Stimulated activated CD4-positive, alpha-beta T cell treated with anti-CD3 and anti-CD28 coated beads, Interleukin-12 subunit alpha, Interleukin-12 subunit beta, amount 100 ng/mL, for 24 hours (primary cell): ENCODE measurements around the gene USF3.

Experiments used
- DNase-seq, 2 experiments: peaks; one replicate each; pipeline ENCODE4 v3.0.0-alpha.2; 2020; ENCODE audit warnings: low read depth in 2 of 2

USF3 gene

GRCh38 chr3:113695786-113696645 is at the start of gene USF3:
USF3 (minus strand) TSS chr3:113696642; CDS start chr3:113674878, 21,764 bp downstream.
- peak; percentile 65 to 68 for DNase-seq

- DNase-seq = peak; percentile 92
Measured at GRCh38 chr3:113745756-113746547, 49.5 kb upstream of the USF3 start, which contains the start of gene NAA50. NAA50 (minus strand) TSS chr3:113746249; CDS start chr3:113745949, 300 bp downstream.

- peak; percentile 50 to 57 for DNase-seq
Measured at GRCh38 chr3:113744941-113745755, 48.7 kb upstream of the USF3 start.

- DNase-seq = no peak
Measured at GRCh38 chr3:113743006-113743630, 46.7 kb upstream of the USF3 start.

GRCh38 chr3:113741620-113742019 is 45.2 kb upstream of the USF3 start:
- no peak for DNase-seq

GRCh38 chr3:113741086-113741485 is 44.6 kb upstream of the USF3 start:
- no peak for DNase-seq

GRCh38 chr3:113736548-113737089 is 40.2 kb upstream of the USF3 start:
- no peak for DNase-seq

- DNase-seq = no peak
Measured at GRCh38 chr3:113731694-113732093, 35.3 kb upstream of the USF3 start.

GRCh38 chr3:113730550-113730949 is 34.1 kb upstream of the USF3 start:
- no peak for DNase-seq

GRCh38 chr3:113728661-113729060 is 32.2 kb upstream of the USF3 start:
- no peak for DNase-seq

- no peak for DNase-seq
Measured at GRCh38 chr3:113721636-113722035, 25.2 kb upstream of the USF3 start.

- no peak for DNase-seq
Measured at GRCh38 chr3:113719758-113720157, 23.3 kb upstream of the USF3 start.

GRCh38 chr3:113719294-113719693 is 22.9 kb upstream of the USF3 start:
- no peak for DNase-seq

GRCh38 chr3:113717818-113718217 is 21.4 kb upstream of the USF3 start:
- DNase-seq = no peak

- no peak for DNase-seq
Measured at GRCh38 chr3:113717308-113717707, 20.9 kb upstream of the USF3 start.

- DNase-seq = no peak
Measured at GRCh38 chr3:113714702-113715101, 18.3 kb upstream of the USF3 start.

GRCh38 chr3:113712129-113712528 is 15.7 kb upstream of the USF3 start:
- no peak for DNase-seq

- no peak for DNase-seq
Measured at GRCh38 chr3:113707835-113708234, 11.4 kb upstream of the USF3 start.

- DNase-seq = no peak
Measured at GRCh38 chr3:113698956-113699355, 2.5 kb upstream of the USF3 start.

- DNase-seq = no peak
Measured at GRCh38 chr3:113698213-113698742, 1.8 kb upstream of the USF3 start.
